ENCODE measurements around the gene RAB36.

DNA sequence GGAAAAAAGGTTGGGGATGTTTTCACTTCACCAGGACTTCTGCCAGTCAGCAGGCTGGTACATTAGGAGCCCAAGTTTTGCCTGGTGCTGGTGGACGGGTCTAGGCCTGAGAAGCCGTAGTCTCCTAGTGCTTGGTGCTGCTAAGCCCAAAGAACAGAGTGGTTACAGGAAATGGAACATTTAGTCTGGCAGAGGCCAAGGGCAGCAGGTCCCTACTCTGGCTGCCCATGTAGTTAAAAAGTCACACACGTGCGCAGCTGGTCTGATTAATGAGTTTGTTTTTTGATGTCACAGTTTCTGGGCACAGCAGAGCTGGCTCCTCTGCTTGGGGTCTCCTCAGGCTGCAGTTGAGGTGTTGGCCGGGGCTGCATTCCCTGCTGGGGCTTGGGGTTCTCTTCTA lies 55.6 kb downstream of the RAB36 start:
- TF ChIP-seq, protein P1, sequence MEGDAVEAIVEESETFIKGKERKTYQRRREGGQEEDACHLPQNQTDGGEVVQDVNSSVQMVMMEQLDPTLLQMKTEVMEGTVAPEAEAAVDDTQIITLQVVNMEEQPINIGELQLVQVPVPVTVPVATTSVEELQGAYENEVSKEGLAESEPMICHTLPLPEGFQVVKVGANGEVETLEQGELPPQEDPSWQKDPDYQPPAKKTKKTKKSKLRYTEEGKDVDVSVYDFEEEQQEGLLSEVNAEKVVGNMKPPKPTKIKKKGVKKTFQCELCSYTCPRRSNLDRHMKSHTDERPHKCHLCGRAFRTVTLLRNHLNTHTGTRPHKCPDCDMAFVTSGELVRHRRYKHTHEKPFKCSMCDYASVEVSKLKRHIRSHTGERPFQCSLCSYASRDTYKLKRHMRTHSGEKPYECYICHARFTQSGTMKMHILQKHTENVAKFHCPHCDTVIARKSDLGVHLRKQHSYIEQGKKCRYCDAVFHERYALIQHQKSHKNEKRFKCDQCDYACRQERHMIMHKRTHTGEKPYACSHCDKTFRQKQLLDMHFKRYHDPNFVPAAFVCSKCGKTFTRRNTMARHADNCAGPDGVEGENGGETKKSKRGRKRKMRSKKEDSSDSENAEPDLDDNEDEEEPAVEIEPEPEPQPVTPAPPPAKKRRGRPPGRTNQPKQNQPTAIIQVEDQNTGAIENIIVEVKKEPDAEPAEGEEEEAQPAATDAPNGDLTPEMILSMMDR (IDR thresholded peaks at IDR 0.05): no peak
- no peak for TF ChIP-seq POLR2A (IDR thresholded peaks at IDR 0.05)

Data from adrenal gland (tissue), 5 donors.